Body of pancreas (tissue), 4 donors: ENCODE data around the gene DCAF10.
"Not testable (repeated sequence)": the region's sequence is repeated elsewhere in the genome, so short reads cannot be mapped to it uniquely, and the experiment has no call there.

Experiments used
- CTCF ChIP-seq, 7 experiments: fragments of 450-650 bp in 4 of 7; fragments of 200-600 bp in 3 of 7; sonication (generic) in 3 of 7; IDR thresholded peaks; one replicate each; pipeline ENCODE4 v1.5.1; 2016 to 2019; ENCODE audit warnings: antibody characterized with exemption in 7 of 7
- POLR2A ChIP-seq, 3 donors: fragments of 450-650 bp; IDR thresholded peaks; one replicate each; pipeline ENCODE4 v1.6.1; 2016; ENCODE audit warnings: antibody characterized with exemption in 3 of 3, mild to moderate bottlenecking in 2 of 3

GRCh38 chr9:37809676-37810075, 9.1 kb downstream of the DCAF10 start:
- TF ChIP-seq CTCF, POLR2A (IDR thresholded peaks at IDR 0.05): not testable (repeated sequence)
